ENCODE measurements around the gene MRPS6. TPM values are rescaled to one million over a fixed set of nuclear protein-coding genes. Genes with fewer than 3 reads are reported as not detected.

MRPS6 gene
- total RNA-seq, 1 donor from 2014 or later: 61.9 TPM

- intact Hi-C loops (cut with micrococcal nuclease): no loop called here
Measured at GRCh38 chr21:34042735-34043134, 30.6 kb upstream of the MRPS6 start.

GRCh38 chr21:34043333-34043732 is 30.0 kb upstream of the MRPS6 start:
- H3K36me3 ChIP-seq: no peaks in the 10 kb centered on the region
- H3K4me1 ChIP-seq: no peaks in the 10 kb centered on the region
- TF ChIP-seq, protein P1, sequence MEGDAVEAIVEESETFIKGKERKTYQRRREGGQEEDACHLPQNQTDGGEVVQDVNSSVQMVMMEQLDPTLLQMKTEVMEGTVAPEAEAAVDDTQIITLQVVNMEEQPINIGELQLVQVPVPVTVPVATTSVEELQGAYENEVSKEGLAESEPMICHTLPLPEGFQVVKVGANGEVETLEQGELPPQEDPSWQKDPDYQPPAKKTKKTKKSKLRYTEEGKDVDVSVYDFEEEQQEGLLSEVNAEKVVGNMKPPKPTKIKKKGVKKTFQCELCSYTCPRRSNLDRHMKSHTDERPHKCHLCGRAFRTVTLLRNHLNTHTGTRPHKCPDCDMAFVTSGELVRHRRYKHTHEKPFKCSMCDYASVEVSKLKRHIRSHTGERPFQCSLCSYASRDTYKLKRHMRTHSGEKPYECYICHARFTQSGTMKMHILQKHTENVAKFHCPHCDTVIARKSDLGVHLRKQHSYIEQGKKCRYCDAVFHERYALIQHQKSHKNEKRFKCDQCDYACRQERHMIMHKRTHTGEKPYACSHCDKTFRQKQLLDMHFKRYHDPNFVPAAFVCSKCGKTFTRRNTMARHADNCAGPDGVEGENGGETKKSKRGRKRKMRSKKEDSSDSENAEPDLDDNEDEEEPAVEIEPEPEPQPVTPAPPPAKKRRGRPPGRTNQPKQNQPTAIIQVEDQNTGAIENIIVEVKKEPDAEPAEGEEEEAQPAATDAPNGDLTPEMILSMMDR (IDR thresholded peaks at IDR 0.05; ENCODE audit: borderline replicate concordance): no peak
- no peak overlapping the region for H3K27ac ChIP-seq (replicated peaks)
- peaks cover 3% of the 10 kb centered on the region for H3K27me3 ChIP-seq (ENCODE audit: low read depth)
- H3K4me3 ChIP-seq: no peak overlapping the region
- no peaks in the 10 kb centered on the region for H3K9me3 ChIP-seq (replicated peaks)
- intact Hi-C loops (cut with micrococcal nuclease): no loop called here
- no peak for DNase-seq

More at GRCh38 chr21:34042735-34043134, 30.6 kb upstream of the MRPS6 start:
- DNase-seq: no peak
- H3K27me3 ChIP-seq (ENCODE audit: low read depth): peaks cover 3% of the 10 kb centered on the region
- no peak overlapping the region for H3K4me3 ChIP-seq
- H3K36me3 ChIP-seq: no peaks in the 10 kb centered on the region
- TF ChIP-seq, protein P1 (IDR thresholded peaks at IDR 0.05; ENCODE audit: borderline replicate concordance): no peak
- no peaks in the 10 kb centered on the region for H3K9me3 ChIP-seq (replicated peaks)
- H3K27ac ChIP-seq (replicated peaks): no peak overlapping the region
- no peaks in the 10 kb centered on the region for H3K4me1 ChIP-seq

GRCh38 chr21:34046917-34047316 is 26.5 kb upstream of the MRPS6 start:
- H3K4me3 ChIP-seq: no peak overlapping the region
- no peaks in the 10 kb centered on the region for H3K36me3 ChIP-seq
- intact Hi-C loops (cut with micrococcal nuclease): no loop called here
- TF ChIP-seq, protein P1 (IDR thresholded peaks at IDR 0.05; ENCODE audit: borderline replicate concordance): no peak
- H3K4me1 ChIP-seq: no peaks in the 10 kb centered on the region
- H3K9me3 ChIP-seq (replicated peaks): no peaks in the 10 kb centered on the region
- no peak for DNase-seq
- H3K27ac ChIP-seq (replicated peaks): no peak overlapping the region
- peaks cover 3% of the 10 kb centered on the region for H3K27me3 ChIP-seq (ENCODE audit: low read depth)

- Histone ChIP-seq H3K4me3 (no peak overlapping the region), H3K27me3 (ENCODE audit: low read depth) (peaks cover 3% of the 10 kb centered on the region), H3K36me3 (no peaks in the 10 kb centered on the region), H3K4me1 (no peaks in the 10 kb centered on the region), H3K9me3 (replicated peaks) (no peaks in the 10 kb centered on the region), H3K27ac (replicated peaks) (no peak overlapping the region)
- no peak for DNase-seq
- TF ChIP-seq, protein P1 (IDR thresholded peaks at IDR 0.05; ENCODE audit: borderline replicate concordance): no peak
- intact Hi-C loops (cut with micrococcal nuclease): no loop called here
Measured at GRCh38 chr21:34047835-34048234, 25.5 kb upstream of the MRPS6 start.

GRCh38 chr21:34052171-34052570 is 21.2 kb upstream of the MRPS6 start:
- peaks cover 1% of the 10 kb centered on the region for H3K27me3 ChIP-seq (ENCODE audit: low read depth)
- no peaks in the 10 kb centered on the region for H3K4me1 ChIP-seq
- no peak for DNase-seq
- TF ChIP-seq, protein P1 (IDR thresholded peaks at IDR 0.05; ENCODE audit: borderline replicate concordance): no peak
- no peaks in the 10 kb centered on the region for H3K36me3 ChIP-seq
- no peak overlapping the region for H3K27ac ChIP-seq (replicated peaks)
- H3K4me3 ChIP-seq: no peak overlapping the region
- no peaks in the 10 kb centered on the region for H3K9me3 ChIP-seq (replicated peaks)
- intact Hi-C loops (cut with micrococcal nuclease): no loop called here

DNA sequence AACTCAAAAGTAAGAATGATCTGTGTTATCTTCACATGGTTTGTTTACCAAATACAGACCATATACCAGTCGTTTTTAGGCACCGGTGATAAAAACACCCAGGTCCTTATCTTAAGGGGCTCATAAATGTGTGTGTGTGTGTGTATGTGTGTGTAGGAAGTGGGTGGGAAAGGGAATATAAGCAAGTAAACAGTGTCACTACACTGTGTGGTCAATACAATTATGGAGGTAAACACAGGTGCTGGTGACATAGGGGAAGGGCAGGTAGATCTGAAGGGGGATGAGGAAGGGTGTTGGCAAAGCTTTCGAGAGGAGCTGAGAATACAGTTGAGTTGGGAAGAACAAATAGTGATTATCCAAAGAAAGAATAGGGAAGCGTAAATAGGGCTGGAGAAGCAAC is 19.1 kb upstream of the MRPS6 start:
- Histone ChIP-seq H3K27me3 (ENCODE audit: low read depth) (no peaks in the 10 kb centered on the region), H3K36me3 (no peaks in the 10 kb centered on the region), H3K4me1 (no peaks in the 10 kb centered on the region), H3K9me3 (replicated peaks) (no peaks in the 10 kb centered on the region), H3K27ac (replicated peaks) (no peak overlapping the region), H3K4me3 (no peak overlapping the region)
- TF ChIP-seq, protein P1 (IDR thresholded peaks at IDR 0.05; ENCODE audit: borderline replicate concordance): no peak
- DNase-seq: no peak
- intact Hi-C loops (cut with micrococcal nuclease): no loop called here
